HCT116 (cell line): ENCODE measurements around the gene KRI1. TPM values are rescaled to one million over a fixed set of nuclear protein-coding genes. Genes with fewer than 3 reads are reported as not detected.

ENCODE experiments used
- ATAC-seq: fragments of 200-7000 bp; cut with Tn5 transposase; 2 replicates; pipeline ENCODE4 v1.9.1; 2020; ENCODE audit warnings: mild to moderate bottlenecking, moderate library complexity
- BruUV-seq: library from RNA; stranded (reverse); fragments of 400-500 nt; replicated peaks from 2 replicates; lab custom pipeline; 2021; lab: Mats Ljungman, UMichigan
- CTCF ChIA-PET: fragments of 300-600 bp; sonication (Branson Sonifier 250); formaldehyde crosslinking; loops from one replicate; lab custom pipeline; 2021; ENCODE audit warnings: antibody characterized with exemption; lab: Charles Lee
- POLR2A ChIA-PET: fragments of 300-600, 350-600 bp; sonication (Branson Sonifier 250); formaldehyde crosslinking; loops from one replicate; lab custom pipeline; 2021; ENCODE audit warnings: antibody characterized with exemption; lab: Charles Lee
- RAD21 ChIA-PET, 2 experiments: fragments of 300-600 bp; sonication (Branson Sonifier 250); formaldehyde crosslinking; loops; one replicate each; lab custom pipeline; 2023; ENCODE audit warnings: low total read pairs in 2 of 2; ENCODE audit not compliant: uncharacterized antibody in 2 of 2, unreplicated experiment in 2 of 2, low non-redundant PET in 1 of 2; lab: Charles Lee
- DNase-seq: peaks from one replicate; pipeline ENCODE4 v3.0.0-alpha.2; 2010; ENCODE audit warnings: low read depth, low spot score
- H2AFZ ChIP-seq: fragments of 200-600 bp; shearing (Covaris generic), sonication (generic); 2 replicates; pipeline ENCODE4 v1.6.1; 2017; ENCODE audit warnings: low read depth, mixed run types, mixed read lengths, antibody characterized with exemption, low read length; ENCODE audit not compliant: poor library complexity, severe bottlenecking
- H3K27ac ChIP-seq: 2 replicates; pipeline ENCODE4 v1.5.1; 2012; ENCODE audit warnings: low read depth, low read length
- H3K27me3 ChIP-seq: fragments of 200-600 bp; sonication (generic); 2 replicates; pipeline ENCODE4 v1.6.1; 2016; ENCODE audit warnings: mixed run types, low read length, mixed read lengths; ENCODE audit not compliant: insufficient read depth
- H3K36me3 ChIP-seq, 2 experiments: fragments of 200-500 bp in 1 of 2; fragments of 200-600 bp in 1 of 2; sonication (Bioruptor generic) in 1 of 2; sonication (generic) in 1 of 2; 2 replicates each; pipeline versions ENCODE4 v1.5.1 to v1.6.1; 2014 to 2016; ENCODE audit warnings: low read length in 2 of 2, inconsistent platforms in 1 of 2, mixed read lengths in 1 of 2, mixed run types in 1 of 2; ENCODE audit not compliant: insufficient read depth in 2 of 2, control insufficient read depth in 1 of 2
- H3K4me1 ChIP-seq, 2 experiments: fragments of 200-600 bp in 1 of 2; sonication (generic) in 1 of 2; 2 replicates each; pipeline versions ENCODE4 v1.5.1 to v1.6.1; 2012 to 2017; ENCODE audit warnings: low read length in 2 of 2, inconsistent platforms in 1 of 2, mild to moderate bottlenecking in 1 of 2, mixed read lengths in 1 of 2, mixed run types in 1 of 2, moderate library complexity in 1 of 2; ENCODE audit not compliant: insufficient read depth in 2 of 2, control insufficient read depth in 1 of 2
- H3K4me2 ChIP-seq: fragments of 200-600 bp; sonication (generic); 2 replicates; pipeline ENCODE4 v1.6.1; 2017; ENCODE audit warnings: mixed run types, low read length, mixed read lengths
- H3K4me3 ChIP-seq, 2 experiments: fragments of 200-600 bp in 1 of 2; sonication (generic) in 1 of 2; replicated peaks in 1 of 2; 2 replicates each; pipeline ENCODE4 v1.5.1; 2011 to 2016; ENCODE audit warnings: low read length in 2 of 2, control low read depth in 1 of 2, low read depth in 1 of 2, mild to moderate bottlenecking in 1 of 2, mixed read lengths in 1 of 2, mixed run types in 1 of 2
- H3K79me2 ChIP-seq: fragments of 200-600 bp; sonication (generic); 2 replicates; pipeline ENCODE4 v1.6.1; 2017; ENCODE audit warnings: mild to moderate bottlenecking, mixed run types, low read length, moderate library complexity, mixed read lengths; ENCODE audit not compliant: insufficient read depth
- H3K9ac ChIP-seq: fragments of 200-600 bp; sonication (generic); 2 replicates; pipeline ENCODE4 v1.6.1; 2016; ENCODE audit warnings: low read length, mixed read lengths
- H3K9me2 ChIP-seq: fragments of 200-600 bp; sonication (generic), shearing (Covaris generic); 2 replicates; pipeline ENCODE4 v1.6.1; 2017; ENCODE audit warnings: mixed run types, mild to moderate bottlenecking, moderate library complexity; ENCODE audit not compliant: insufficient read depth
- H3K9me3 ChIP-seq, 2 experiments: fragments of 200-500 bp in 1 of 2; fragments of 200-600 bp in 1 of 2; sonication (Bioruptor generic) in 1 of 2; sonication (generic) in 1 of 2; 2 replicates each; pipeline ENCODE4 v1.6.1; 2014 to 2017; ENCODE audit warnings: low read length in 2 of 2, mixed read lengths in 2 of 2, inconsistent platforms in 1 of 2, low read depth in 1 of 2, mild to moderate bottlenecking in 1 of 2, mixed run types in 1 of 2, moderate library complexity in 1 of 2; ENCODE audit not compliant: control insufficient read depth in 1 of 2, insufficient read depth in 1 of 2
- H4K20me1 ChIP-seq: fragments of 200-600 bp; sonication (generic), shearing (Covaris generic); 2 replicates; pipeline ENCODE4 v1.6.1; 2017; ENCODE audit warnings: mixed run types, mild to moderate bottlenecking, moderate library complexity; ENCODE audit not compliant: insufficient read depth
- ATF3 ChIP-seq: IDR thresholded peaks from 2 replicates; pipeline ENCODE4 v1.6.1; 2012
- CBX3 ChIP-seq: IDR thresholded peaks from 2 replicates; pipeline ENCODE4 v1.6.1; 2012; ENCODE audit warnings: low read depth
- CEBPB ChIP-seq: IDR thresholded peaks from 2 replicates; pipeline ENCODE4 v1.6.1; 2012; ENCODE audit warnings: low read depth
- EGR1 ChIP-seq: IDR thresholded peaks from 2 replicates; pipeline ENCODE4 v1.6.1; 2012; ENCODE audit warnings: low read depth
- ELF1 ChIP-seq: IDR thresholded peaks from 2 replicates; pipeline ENCODE4 v1.6.1; 2012; ENCODE audit warnings: low read depth, borderline replicate concordance
- EZH2phosphoT487 ChIP-seq: fragments of 200-600 bp; IDR thresholded peaks from 2 replicates; pipeline ENCODE4 v1.6.1; 2018; ENCODE audit warnings: antibody characterized with exemption, borderline replicate concordance
- FOSL1 ChIP-seq: IDR thresholded peaks from 2 replicates; pipeline ENCODE4 v1.6.1; 2012; ENCODE audit warnings: low read depth
- JUND ChIP-seq: IDR thresholded peaks from 2 replicates; pipeline ENCODE4 v1.6.1; 2012
- POLR2A ChIP-seq: IDR thresholded peaks from 2 replicates; pipeline ENCODE4 v1.7.0; 2011; ENCODE audit warnings: borderline replicate concordance; ENCODE audit not compliant: insufficient read depth, insufficient read length; ENCODE audit errors: extremely low read depth
- POLR2AphosphoS5 ChIP-seq: IDR thresholded peaks from 2 replicates; pipeline ENCODE4 v1.6.1; 2011; ENCODE audit warnings: mild to moderate bottlenecking, low read depth, low read length, moderate library complexity
- RAD21 ChIP-seq: IDR thresholded peaks from 2 replicates; pipeline ENCODE4 v1.6.1; 2012; ENCODE audit warnings: low read depth, mild to moderate bottlenecking
- SIN3A ChIP-seq: IDR thresholded peaks from 2 replicates; pipeline ENCODE4 v1.6.1; 2012; ENCODE audit warnings: low read depth
- TCF7L2 ChIP-seq: IDR thresholded peaks from 2 replicates; pipeline ENCODE4 v1.7.0; 2011; ENCODE audit warnings: borderline replicate concordance, inconsistent platforms; ENCODE audit not compliant: insufficient read depth, insufficient read length; ENCODE audit errors: extremely low read depth
- YY1 ChIP-seq: IDR thresholded peaks from 2 replicates; pipeline ENCODE4 v1.6.1; 2011; ENCODE audit warnings: low read length, low read depth, moderate library complexity, mild to moderate bottlenecking; ENCODE audit not compliant: insufficient replicate concordance; ENCODE audit errors: extremely low read depth
- ZFX ChIP-seq: fragments of 450-650 bp; IDR thresholded peaks from 2 replicates; pipeline ENCODE4 v1.6.1; 2017
- ZNF274 ChIP-seq: fragments of 200-500 bp; sonication (Bioruptor generic); IDR thresholded peaks from 2 replicates; pipeline ENCODE4 v1.6.1; 2014; ENCODE audit warnings: mild to moderate bottlenecking, low read depth, low read length, inconsistent platforms
- intact Hi-C: fragments of 100-400 bp; cut with micrococcal nuclease; formaldehyde crosslinking; loops from 2 replicates; pipeline ENCODE4 v1.10.0; 2022
- total RNA-seq: library from RNA; stranded (reverse); gene quantifications from one replicate; pipeline ENCODE4 v1.2.1, GENCODE V29; 2021; ENCODE audit not compliant: unreplicated experiment
- TF ChIP-seq, protein P1 (sequence below): IDR thresholded peaks from 2 replicates; pipeline ENCODE4 v1.6.1; 2012

KRI1 gene
- total RNA-seq, 1 experiment from 2014 or later = 44.0 TPM

DNA sequence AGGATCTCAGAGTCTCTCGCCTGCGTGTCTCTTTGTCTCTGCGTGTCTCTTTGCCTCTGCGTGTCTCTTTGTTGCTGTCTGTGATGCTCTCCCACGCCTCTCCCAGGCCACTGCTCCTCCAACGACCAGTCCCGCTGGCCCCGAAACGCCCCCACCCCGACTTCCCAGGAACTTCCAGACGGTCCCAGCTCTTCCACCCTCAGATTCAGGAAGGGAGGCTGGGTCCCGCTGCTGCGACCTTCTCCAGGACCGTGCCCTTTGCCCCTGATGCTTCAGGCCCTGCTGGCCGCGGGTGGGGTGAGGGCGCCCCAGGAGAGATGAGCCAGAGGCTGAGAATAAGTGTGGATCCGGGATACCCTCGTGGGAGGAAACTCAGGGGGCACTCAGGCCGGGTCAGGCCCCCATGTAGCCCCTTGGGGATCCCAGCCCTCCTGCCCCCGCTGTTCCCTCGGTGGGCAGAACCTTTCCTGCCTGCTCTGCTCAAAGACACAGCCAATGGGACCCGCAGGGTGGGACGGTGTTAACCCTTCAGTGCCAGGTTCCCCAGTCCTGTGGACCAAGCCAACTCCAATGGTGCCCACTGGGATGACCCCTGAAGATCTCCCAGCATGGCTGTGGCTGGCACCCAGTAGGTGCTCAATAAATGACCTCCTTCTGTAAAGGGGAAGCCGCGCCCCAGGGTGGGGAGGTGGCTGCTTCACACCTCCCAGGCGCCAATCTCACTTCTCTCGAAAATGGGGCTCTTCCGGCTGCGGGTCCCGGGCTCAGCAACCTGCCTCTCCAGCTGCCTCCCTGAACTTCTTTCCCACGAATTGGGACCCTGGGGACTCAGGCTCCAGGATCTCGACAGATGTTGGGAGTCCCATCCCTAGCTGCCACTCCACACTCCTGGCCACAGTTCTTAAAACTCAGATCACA lies 47.1 kb downstream of the KRI1 start:
- ChIA-PET RAD21 (no interaction called here), POLR2A (interaction anchor here (0.6 kb wide), 1 partner anchor 10 kb away, joined by 3 read pairs; no protein-coding TSS in a partner anchor), CTCF (interaction anchor here (0.6 to 0.7 kb wide), 2 partner anchors 251 to 380 kb away, joined by 3 read pairs; no protein-coding TSS in a partner anchor)
- H2AFZ ChIP-seq = peak overlapping the region; percentile 87
- H4K20me1 ChIP-seq = no peaks in the 10 kb centered on the region
- DNase-seq (no peak), ATAC-seq (no peak)
- H3K27ac ChIP-seq = no peak overlapping the region
- intact Hi-C loops = no loop called here
- no peaks in the 10 kb centered on the region for H3K9me3 ChIP-seq
- no peak overlapping the region for H3K9ac ChIP-seq
- no peaks in the 10 kb centered on the region for H3K36me3 ChIP-seq
- peaks cover 16 to 45% of the 10 kb centered on the region in 2 experiments; a peak in 3 of 4 replicates for H3K4me1 ChIP-seq
- no peaks in the 10 kb centered on the region for H3K27me3 ChIP-seq
- H3K79me2 ChIP-seq = no peaks in the 10 kb centered on the region
- H3K4me3 ChIP-seq = 0 out of 4 replicates have a peak overlapping the region, but pooled peaks of 1 of the 2 experiments have one; percentile 82
- BruUV-seq = no TSS peak
- H3K9me2 ChIP-seq = no peaks in the 10 kb centered on the region
- peak overlapping the region; percentile 100 for H3K4me2 ChIP-seq
- TF ChIP-seq EZH2phosphoT487 (no peak), CBX3 (no peak)

- peak; percentile 73 for ATAC-seq
Measured at GRCh38 chr19:10517760-10518443, 47.9 kb downstream of the KRI1 start.

More at GRCh38 chr19:10517760-10518443, 47.9 kb downstream of the KRI1 start:
- Histone ChIP-seq H4K20me1 (no peaks in the 10 kb centered on the region), H3K9ac (peak overlapping the region; percentile 75), H3K79me2 (no peaks in the 10 kb centered on the region), H3K4me2 (peak overlapping the region; percentile 100), H3K27ac (peak overlapping the region; percentile 64; the same call in 1 of the 2 replicates), H3K36me3 (no peaks in the 10 kb centered on the region), H2AFZ (peak overlapping the region; percentile 87), H3K9me2 (no peaks in the 10 kb centered on the region)
- ChIA-PET POLR2A (interaction anchor here (0.6 to 0.9 kb wide), 2 partner anchors 10 kb away, joined by 3 to 4 read pairs; no protein-coding TSS in a partner anchor), CTCF (interaction anchor here (0.6 to 1.1 kb wide), 6 partner anchors 10 to 381 kb away, joined by 3 read pairs; partner anchors contain the start of gene KRI1), RAD21 (no interaction called here)
- intact Hi-C loops = no loop called here
- BruUV-seq = no TSS peak
- TF ChIP-seq, protein P1, sequence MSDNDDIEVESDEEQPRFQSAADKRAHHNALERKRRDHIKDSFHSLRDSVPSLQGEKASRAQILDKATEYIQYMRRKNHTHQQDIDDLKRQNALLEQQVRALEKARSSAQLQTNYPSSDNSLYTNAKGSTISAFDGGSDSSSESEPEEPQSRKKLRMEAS = no peak
- no peak for TF ChIP-seq CEBPB
- TF ChIP-seq YY1 = no peak
- TF ChIP-seq SIN3A = no peak
- TF ChIP-seq ZFX = no peak
- TF ChIP-seq JUND = no peak
- TF ChIP-seq RAD21 = no peak
- peak; percentile 11; the same call in 1 of the 2 replicates for TF ChIP-seq POLR2AphosphoS5
- no peak for TF ChIP-seq FOSL1
- TF ChIP-seq EGR1 = peak; percentile 54; the same call in 1 of the 2 replicates
- no peak for TF ChIP-seq EZH2phosphoT487
- no peak for TF ChIP-seq ATF3
- no peak for TF ChIP-seq ELF1
- no peak for TF ChIP-seq ZNF274
- TF ChIP-seq POLR2A = no peak
- TF ChIP-seq TCF7L2 = no peak
- TF ChIP-seq, all 23 proteins: peak for 2
- Histone ChIP-seq H3K27me3 (no peaks in the 10 kb centered on the region), H3K9me3 (no peaks in the 10 kb centered on the region), H3K4me1 (peaks cover 16 to 45% of the 10 kb centered on the region in 2 experiments; a peak in 3 of 4 replicates), H3K4me3 (peak overlapping the region; percentile 64 to 82)
- DNase-seq = no peak
